Measurements from ENCODE around the gene TM9SF1.
A peak's percentile ranks its signal among the peaks of the same experiment; 100 is the strongest.

The TM9SF1 gene

DNA sequence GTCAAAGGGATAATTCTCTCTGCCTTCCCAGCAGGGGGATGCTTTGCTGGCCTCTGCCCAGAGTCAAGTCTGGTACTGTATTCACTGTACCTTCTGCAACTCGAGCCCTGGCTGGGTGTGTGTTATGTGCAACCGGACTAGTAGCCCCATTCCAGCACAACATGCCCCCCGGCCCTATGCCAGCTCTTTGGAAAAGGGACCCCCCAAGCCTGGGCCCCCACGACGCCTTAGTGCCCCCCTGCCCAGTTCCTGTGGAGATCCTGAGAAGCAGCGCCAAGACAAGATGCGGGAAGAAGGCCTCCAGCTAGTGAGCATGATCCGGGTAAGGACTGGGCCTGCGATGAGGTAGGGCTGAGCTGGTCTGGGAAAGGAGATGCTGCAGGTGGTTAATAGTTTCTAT is 44.7 kb downstream of the TM9SF1 start:
- no peak for DNase-seq (ENCODE audit: low spot score)

DNA sequence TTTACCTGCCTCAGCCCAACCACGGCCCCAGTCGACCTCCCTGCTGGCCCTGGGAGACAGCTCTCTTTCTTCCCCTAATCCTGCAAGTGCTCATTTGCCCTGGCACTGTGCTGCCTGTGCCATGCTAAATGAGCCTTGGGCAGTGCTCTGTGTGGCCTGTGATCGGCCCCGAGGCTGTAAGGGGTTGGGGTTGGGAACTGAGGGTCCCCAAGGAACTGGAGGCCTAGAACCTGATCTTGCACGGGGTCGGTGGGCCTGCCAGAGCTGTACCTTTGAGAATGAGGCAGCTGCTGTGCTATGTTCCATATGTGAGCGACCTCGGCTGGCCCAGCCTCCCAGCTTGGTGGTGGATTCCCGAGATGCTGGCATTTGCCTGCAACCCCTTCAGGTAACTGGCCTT is 45.2 kb downstream of the TM9SF1 start:
- no peak for DNase-seq (ENCODE audit: low spot score)

DNA sequence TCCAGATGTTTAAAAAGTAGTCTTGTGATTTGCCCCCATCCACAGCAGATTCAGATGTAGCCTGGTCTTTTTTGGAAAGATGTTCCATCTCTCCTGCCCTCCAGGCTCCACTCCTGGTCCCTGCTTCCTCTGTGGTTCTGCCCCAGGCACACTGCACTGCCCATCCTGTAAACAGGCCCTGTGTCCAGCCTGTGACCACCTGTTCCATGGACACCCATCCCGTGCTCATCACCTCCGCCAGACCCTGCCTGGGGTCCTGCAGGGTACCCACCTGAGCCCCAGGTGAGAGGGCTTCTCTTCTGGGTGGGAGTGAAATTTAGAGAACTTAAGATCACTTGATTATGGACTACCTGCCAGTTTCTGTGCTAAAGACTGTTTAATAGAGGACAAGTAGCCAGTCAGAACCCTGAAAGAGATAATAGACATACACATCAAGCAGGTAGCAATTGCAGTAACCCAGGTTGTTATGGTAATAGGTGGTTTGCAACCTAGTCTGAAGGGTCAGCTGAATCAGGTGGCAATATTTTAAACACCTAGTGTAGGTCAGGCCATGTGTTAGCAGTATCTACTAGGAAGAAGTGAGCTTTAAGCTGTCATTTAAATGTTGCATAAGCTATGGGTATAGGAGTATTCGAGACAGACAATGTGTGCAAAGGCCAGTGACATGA is 45.8 kb downstream of the TM9SF1 start:
- DNase-seq (ENCODE audit: low spot score): no peak

DNA sequence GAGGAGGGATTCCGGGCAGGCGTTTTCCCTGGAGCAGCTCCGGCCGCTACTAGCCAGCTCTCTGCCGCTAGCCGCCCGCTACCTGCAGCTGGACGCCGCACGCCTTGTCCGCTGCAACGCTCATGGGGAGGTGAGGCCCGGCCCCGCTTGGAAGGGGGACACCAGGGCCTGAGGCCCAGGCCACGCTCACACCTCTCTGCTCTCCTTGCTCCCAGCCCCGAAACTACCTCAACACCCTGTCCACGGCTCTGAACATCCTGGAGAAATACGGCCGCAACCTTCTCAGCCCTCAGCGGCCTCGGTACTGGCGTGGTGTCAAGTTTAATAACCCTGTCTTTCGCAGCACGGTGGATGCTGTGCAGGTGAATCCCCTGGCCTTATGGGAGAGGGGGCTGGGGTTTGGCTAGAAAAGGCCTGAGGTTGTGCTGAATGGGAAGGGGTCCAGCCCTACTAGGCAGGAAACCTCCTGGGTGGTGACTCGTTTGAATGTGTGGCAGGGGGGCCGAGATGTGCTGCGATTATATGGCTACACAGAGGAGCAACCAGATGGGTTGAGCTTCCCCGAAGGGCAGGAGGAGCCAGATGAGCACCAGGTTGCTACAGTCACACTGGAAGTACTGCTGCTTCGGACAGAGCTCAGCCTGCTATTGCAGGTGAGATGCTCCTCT is 47.3 kb downstream of the TM9SF1 start:
- DNase-seq (ENCODE audit: low spot score): no peak

DNA sequence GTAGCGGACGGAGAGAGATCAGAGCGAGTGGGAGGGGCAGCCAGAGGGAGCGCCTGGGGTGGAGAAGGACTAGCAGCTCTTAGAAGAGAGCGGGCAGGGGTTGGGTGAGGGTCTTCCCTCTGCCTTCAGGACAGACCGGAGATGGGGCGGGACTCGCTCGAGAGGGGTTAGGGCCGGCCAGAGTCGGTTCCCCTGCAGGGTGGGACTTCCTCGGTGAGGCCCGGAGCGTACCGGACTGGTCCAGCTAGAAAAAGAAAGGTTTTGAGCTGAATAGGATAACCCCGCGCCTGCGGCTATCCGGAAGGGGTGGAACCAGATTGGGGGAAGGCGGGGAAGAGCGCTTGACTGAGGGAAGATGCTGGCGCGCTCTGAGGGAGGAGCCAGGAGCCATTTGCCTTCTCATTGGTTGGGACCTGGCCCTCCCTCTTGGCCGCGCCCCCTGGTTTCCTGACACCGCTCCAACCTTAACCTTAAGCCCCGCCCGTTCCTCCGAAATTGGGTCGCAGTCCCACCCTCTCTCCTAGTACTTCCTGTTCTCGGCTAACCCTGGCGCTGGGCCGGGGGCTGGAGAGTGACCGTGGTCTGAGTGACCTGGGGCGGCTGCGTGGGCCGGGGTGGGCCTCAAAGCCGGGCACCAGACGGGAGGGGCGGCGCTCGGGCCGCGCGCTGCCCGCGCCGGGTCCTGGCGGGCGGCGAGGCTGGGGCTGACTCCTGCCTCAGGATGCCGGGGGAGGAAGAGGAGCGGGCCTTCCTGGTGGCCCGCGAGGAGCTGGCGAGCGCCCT is 48.1 kb downstream of the TM9SF1 start, which contains the start of gene RNF31:
Gene RNF31, plus strand, starts transcription at position 521 of the 783 bp plus-strand sequence. Its CDS starts 201 bp downstream, at position 722.
- DNase-seq (ENCODE audit: low spot score): peak; percentile 99

DNA sequence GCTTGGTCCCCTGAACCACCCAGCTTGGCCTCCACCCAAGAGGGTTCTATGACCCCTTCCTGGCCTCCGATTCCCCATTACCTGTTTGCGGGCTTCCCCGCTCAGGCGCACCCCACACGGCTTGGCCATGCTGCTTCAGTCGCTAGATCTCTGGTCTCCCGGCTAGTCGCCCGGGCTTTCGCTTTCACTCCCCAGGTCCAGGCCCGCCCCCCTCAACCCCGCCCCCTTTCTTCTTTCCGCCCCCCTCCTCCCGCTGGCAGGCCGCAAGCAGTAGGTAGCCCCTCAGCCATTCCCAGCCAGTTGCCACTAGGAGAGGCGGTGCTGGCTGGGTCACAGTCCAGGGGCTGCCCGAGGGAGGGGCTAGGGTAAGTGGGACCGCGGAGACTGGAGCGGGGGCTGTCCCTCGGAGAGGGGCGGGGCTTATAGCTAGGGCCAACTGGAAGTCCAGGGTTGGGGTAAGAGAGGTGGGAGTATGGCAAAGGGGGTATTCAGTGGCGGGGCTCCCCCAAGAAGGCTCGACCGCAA is 48.7 kb downstream of the TM9SF1 start, which contains the start of gene PSME2:
Gene PSME2, minus strand, starts transcription at position 158 of the 525 bp plus-strand sequence. Its CDS starts 29 bp downstream, at position 129.
- peak; percentile 90 for DNase-seq (ENCODE audit: low spot score)

DNA sequence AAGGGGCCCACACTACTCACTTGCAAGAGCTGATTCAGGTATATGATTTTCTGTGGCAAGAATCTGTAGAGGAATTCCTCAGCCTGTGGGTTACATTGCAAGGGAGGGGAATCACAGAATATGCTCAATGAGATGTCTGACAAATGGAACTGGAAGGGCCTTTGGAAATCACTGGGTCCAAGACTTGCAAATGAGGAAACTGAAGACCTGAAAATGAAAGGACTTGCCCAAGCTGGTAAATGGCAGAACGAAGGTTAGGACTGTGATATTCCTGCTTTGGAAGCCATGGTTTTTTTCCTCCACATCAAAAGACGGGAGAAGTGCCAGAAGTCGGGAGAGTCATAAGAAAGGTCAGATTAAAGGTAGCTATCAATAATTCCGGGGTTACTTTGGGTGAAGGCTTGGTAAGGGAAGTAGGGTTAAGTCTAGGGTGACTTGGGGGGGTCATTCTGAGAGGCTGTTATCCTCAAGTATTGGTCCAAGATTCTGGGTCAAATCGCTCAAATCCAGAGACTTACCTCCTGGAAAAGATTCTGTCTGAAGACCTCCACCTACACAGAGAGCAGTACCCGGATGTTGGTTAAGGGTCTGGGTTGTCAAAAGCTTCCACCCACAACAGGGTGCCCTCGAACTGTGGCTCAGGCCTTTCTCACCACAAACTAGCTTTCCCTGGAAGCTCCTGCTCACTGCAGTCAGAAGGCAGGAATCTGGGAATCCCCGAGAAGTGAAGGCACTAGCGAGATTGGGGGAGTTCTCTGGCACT is 49.4 kb downstream of the TM9SF1 start:
- no peak for DNase-seq (ENCODE audit: low spot score)

DNA sequence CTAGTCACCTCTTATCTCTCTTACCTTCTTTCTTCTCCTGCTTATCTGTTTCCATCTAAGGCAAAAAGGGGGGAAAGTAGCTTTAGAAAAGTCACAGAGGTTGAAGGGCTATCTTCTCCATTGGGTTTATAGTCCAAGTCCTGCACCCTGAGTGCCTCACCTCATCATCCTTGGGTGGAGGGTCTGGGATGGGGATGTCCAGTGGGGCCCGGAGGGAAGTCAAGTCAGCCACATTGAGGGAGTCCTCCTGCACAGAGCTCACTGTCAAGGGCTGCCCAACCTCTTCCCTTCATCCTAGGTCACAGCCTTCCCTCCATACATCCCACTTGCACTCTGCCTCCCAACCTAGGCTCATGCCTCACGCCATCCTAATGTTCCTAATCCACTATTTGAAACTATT is 50.0 kb downstream of the TM9SF1 start:
- no peak for DNase-seq (ENCODE audit: low spot score)

DNA sequence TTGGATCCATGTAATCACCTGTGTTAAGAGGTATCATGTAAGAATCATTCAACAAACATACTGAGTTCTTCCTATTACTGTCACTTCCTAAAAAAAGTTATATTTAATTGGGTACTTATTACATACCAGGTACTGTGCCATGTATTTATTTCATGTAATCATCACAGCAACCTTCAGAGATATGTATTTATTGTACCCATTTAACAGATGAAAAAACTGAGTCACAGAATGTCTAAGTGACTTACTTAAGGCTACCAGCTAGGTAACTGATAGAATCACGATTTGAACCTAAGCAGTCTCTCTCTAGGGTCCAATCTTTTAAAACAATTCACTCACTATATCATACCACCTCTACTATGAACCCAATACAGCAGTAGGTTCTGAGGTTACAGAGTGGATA is 50.8 kb downstream of the TM9SF1 start:
- no peak for DNase-seq (ENCODE audit: low spot score)

DNA sequence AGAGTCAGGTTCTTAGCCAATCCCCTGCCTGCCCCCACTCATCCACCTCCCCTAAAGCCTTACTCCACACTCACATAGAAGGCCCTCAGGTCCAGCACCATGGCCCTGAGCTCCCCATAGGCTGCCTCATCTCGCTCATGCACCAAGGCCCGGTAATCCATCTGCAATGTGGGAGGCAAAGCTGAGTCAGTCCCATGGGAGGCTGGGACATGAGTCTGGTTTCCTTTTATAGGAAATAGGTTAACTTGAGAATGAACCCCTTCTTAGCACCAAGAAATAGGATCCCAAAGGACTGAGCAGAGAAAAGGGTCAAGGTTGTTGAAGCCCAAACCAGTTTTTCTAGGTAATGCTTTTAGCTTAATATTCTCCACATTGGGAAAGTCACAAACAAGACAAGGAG is 51.7 kb downstream of the TM9SF1 start:
- no peak for DNase-seq (ENCODE audit: low spot score)

DNA sequence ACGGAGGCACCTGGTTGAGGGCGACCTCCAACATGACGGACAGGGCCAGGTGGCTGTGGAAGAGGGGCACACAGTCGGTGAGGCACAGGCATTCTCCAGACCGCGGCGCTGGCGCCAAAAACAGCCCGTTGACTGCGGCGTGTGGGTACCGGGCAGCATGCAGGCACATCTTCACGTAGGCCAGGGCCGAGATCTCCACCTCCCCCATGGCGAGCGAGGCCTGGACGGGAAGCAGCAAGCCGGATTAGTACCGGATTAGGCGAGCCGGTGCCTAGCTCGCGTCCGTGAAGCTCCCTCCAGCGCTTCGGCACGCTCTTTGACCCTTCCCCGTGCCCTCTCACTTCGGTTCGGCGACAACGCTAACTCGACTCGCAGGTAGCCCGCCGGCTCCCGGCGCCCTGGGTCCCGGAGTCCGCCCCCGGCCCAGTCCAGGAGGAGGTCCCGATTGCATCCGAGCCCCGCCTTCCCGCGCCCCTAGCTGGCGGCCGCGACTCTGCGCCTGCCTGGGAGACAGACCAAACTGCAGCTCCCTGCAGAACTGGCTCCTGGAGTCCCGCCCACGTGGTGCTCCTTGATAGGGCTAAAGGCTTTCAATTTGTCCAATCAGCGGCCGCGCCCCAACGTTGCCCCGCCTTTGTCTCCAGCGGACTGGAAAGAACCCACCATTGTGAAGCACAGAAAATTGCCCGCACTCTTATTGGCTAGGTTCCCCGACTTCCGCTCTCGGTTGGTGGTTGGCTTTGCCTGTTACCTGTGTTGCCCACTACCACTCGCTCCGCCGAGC is 54.0 kb downstream of the TM9SF1 start, which contains the start of gene EMC9:
Gene EMC9, minus strand, starts transcription at position 495 of the 784 bp plus-strand sequence. Its CDS starts 287 bp downstream, at position 208.
- DNase-seq (ENCODE audit: low spot score): peak; percentile 99

DNA sequence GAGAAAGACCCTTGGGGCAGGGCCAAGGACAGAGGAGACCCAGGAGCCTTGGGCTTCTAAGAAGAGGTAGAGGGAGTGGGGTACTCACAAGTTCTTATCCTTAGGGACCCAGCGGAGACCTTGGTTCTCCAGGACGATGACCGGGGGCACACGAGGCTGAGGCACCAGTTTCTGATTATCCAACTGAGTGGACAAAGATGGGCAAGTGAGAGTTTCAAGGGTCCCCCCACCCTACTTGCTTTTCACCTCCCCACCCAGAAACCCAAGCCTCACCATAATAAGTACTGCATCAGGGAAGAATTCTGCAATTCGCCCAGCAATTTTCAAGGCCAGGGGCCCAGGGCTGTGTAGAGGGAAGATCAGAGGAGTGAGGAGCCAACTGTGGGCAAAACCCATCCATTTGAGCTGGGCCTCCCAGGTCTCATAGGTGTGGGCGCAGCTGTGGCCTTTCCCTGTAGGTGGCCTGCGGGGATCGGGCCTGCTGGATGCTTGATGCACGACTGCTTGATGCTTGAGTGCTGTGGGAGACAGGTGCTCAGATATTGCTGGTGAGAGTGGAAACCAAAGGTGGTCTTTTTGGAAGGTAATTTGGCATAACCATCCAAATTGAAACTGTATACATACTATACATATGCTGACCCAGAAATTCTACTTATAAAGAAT is 55.8 kb downstream of the TM9SF1 start:
- DNase-seq (ENCODE audit: low spot score): no peak
